Hematopoietic multipotent progenitor cell treated with erythropoietin and hydrocortisone succinate and interleukin-3 and kit ligand, for 17 days (in vitro differentiated cells): ENCODE results near the gene TAF7L.
"Not testable (repeated sequence)": the region's sequence is repeated elsewhere in the genome, so short reads cannot be mapped to it uniquely, and the experiment has no call there.

Source experiments
- DNase-seq: peaks from one replicate; pipeline ENCODE4 v3.0.0-alpha.2; 2015; ENCODE audit warnings: low spot score

TAF7L gene

GRCh38 chrX:101290957-101291603 lies at the start of gene TAF7L:
TAF7L (minus strand) TSS chrX:101291334; CDS start chrX:101287543, 3,791 bp downstream.
- DNase-seq = no peak

DNA sequence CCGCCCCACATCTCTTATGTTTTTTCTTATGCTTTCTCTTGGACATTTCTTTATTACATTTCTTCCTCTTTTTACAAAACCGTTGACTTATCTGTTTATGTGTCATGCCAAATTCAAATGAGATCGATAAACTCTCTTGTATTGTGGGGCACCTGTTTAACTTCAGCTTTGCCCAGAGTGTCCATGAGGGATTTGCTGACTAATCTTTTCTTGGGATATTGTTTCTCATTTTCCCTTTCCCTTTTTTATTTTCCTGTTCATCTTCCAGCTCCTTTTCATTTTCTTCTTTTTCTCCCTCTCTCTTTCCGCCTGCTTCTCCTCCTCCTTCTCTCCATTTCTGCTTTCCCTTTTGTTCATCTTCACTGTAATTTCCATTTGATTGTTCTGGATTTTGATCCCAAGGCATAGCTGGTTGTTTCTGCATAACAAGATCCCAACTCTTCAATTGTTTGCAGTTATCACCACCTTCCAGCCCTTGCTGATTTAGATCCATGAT lies 46.7 kb upstream of the TAF7L start:
- DNase-seq = no peak

GRCh38 chrX:101334310-101334709 lies 43.2 kb upstream of the TAF7L start:
- not testable (repeated sequence) for DNase-seq

- DNase-seq = not testable (repeated sequence)
These were observed 35.5 kb upstream of the TAF7L start for GRCh38 chrX:101326600-101326999.

GRCh38 chrX:101303790-101304189 lies 12.7 kb upstream of the TAF7L start:
- DNase-seq = no peak

DNA sequence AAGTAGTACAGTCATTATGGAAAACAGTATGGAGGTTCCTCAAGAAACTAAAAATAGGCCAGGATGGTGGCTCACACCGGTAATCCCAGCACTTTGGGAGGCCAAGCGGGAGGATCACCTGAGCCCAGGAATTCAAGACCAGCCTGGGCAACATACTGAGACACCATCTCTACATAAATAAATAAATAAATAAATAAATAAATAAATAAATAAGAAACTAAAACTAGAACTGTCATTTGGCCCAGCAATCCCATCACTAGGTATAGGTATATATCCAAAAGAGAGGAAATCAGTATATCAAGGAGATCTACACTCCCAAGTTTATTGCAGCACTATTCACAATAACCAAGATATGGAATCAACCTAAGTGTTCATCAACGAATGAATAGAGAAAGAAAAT lies 4.5 kb upstream of the TAF7L start:
- not testable (repeated sequence) for DNase-seq

- peak; percentile 40 for DNase-seq
These were observed 3.7 kb downstream of the TAF7L start for GRCh38 chrX:101287402-101287801.

DNA sequence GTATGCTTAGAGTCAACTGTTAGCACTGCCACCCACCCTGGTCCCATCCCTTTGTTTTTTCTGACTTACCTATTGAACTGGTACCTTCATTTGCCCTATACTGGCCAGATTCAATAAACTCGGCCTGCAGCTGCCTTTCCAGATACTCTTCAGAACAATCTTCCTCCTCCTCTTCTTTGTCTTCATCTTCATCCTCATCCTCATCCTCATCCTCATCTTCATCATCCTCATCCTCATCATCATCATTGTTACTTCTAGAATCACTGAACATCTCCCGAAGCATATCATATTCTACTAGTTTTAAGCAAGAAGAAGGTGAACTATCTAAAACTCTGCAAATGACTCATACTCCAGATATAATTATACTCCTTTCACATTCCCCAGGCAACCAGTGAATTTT lies 14.9 kb downstream of the TAF7L start:
- no peak for DNase-seq

- no peak for DNase-seq
These were observed 16.9 kb downstream of the TAF7L start for GRCh38 chrX:101274198-101274597.

GRCh38 chrX:101265869-101266428 lies 25.2 kb downstream of the TAF7L start:
- DNase-seq = no peak

DNA sequence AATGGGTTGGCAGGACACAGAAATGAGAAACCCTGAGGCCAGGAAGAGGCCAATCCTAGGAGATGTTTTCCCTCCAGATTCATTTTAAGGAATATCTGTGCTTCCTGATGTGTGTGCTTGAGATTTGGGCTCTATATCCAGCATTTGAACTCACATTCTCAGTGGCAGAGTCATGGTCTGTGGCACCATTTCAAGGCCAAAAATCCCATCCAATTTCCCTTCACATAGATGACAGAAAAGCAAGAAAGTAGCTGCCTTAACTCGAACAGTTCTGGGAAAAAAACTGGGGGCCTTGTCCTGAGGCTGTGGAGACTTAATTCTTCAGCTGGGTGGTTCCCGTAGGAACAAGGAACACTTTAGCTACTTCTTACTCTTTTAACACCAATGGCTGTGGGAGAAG lies 27.4 kb downstream of the TAF7L start:
- no peak for DNase-seq

DNA sequence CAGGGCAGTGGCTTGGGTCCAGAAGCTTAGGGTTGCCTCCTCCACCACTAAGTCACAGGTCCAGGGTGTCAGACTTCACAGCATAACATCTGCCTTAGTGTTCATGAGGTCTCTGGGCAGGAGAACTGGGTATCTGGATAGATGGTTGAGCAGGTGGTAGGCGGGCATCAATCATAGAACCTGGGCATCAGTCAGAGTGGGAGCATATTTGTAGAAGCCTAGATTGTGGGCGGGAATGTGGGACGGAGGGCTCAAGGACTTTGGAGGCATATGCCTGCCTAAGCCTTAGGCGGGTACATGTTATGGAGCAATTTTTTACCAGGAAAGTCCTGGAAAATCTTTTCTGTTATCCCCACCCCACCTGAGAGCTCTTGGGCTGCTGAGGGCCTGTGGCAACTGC lies 28.5 kb downstream of the TAF7L start:
- DNase-seq = no peak

- peak; percentile 4 for DNase-seq
These were observed 30.7 kb downstream of the TAF7L start for GRCh38 chrX:101260435-101260834.

GRCh38 chrX:101258259-101258581 lies 32.9 kb downstream of the TAF7L start:
- DNase-seq = no peak

- no peak for DNase-seq
These were observed 33.5 kb downstream of the TAF7L start for GRCh38 chrX:101257448-101258258.

GRCh38 chrX:101252634-101253033 lies 38.5 kb downstream of the TAF7L start:
- DNase-seq = no peak

- DNase-seq = no peak
These were observed 49.6 kb downstream of the TAF7L start for GRCh38 chrX:101241531-101241930.

DNA sequence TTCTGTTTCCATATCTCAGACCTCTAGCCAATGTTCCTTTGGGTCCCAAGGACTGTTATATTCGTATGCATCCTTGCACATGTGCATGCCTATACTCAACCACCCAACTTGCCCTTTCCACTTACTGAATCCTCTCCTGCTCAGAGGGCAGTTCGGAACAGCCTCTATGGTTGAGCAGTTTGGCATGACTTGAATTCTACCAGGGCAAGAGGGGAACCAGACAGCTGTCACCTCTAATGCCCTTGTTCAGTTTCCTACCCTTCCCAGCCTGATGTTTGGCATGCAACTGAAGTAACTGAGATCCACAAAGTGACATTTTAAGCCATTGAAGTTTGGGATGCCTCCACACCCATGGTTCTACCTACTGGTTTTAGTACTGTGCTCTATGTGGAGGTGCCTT lies 54.1 kb downstream of the TAF7L start:
- no peak for DNase-seq

DNA sequence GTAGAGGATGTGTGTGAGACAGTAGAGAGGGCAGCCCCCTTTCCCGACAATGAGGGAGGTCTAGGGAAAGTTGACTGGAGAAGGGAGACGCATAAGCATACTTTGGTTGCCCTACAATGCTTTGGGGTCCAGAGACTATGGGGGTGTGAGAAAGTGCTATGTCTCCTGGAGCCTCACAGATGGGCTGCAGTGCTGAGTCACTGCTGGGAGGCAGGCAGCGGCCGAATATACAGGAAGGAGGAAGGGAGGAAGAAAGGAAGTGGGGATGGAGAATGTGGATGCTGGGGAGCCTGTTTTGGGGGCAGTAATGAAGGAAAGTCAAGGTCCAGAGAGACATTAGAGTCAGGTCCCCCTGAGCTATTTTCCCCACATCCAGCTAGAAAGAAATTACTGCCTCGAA lies 58.8 kb downstream of the TAF7L start:
- no peak for DNase-seq

GRCh38 chrX:101231080-101231479 lies 60.1 kb downstream of the TAF7L start:
- no peak for DNase-seq

- DNase-seq = no peak
These were observed 60.5 kb downstream of the TAF7L start for GRCh38 chrX:101230636-101231035.

GRCh38 chrX:101229170-101229569 lies 62.0 kb downstream of the TAF7L start:
- no peak for DNase-seq

DNA sequence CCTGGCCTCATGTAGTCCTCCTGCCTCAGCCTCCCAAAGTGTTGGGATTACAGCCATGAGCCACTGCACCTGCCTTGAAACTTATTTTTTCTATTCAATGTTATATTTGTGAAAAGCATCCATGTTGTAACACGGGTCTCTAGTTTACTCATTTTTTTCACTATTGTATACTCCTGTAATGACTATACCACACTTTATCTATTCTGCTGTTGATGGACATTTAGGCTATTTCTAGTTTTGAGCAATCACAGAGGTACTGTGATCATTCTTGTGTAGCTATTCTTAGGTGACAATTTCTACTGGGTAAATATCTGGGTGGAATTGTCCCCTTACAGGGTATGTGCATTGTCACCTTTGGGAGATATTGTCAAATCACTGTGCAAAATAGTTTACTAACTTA lies 67.9 kb downstream of the TAF7L start:
- DNase-seq = no peak
